Mucosa of rectum (tissue), 2 donors: Measurements from ENCODE around the gene DNAH17.

Source experiments
- H3K27ac ChIP-seq, 2 donors: one replicate each; pipeline ENCODE4 v1.7.0; 2013; ENCODE audit warnings: inconsistent platforms in 2 of 2, low read depth in 2 of 2, low read length in 2 of 2
- H3K27me3 ChIP-seq, 2 donors: one replicate each; pipeline ENCODE4 v1.7.0; 2013; ENCODE audit warnings: low read length in 2 of 2; ENCODE audit not compliant: control insufficient read depth in 2 of 2, insufficient read depth in 2 of 2
- H3K36me3 ChIP-seq, 2 donors: one replicate each; pipeline ENCODE4 v1.7.0; 2013; ENCODE audit warnings: low read length in 2 of 2; ENCODE audit not compliant: control insufficient read depth in 2 of 2, insufficient read depth in 2 of 2
- H3K4me1 ChIP-seq, 2 donors: one replicate each; pipeline ENCODE4 v1.7.0; 2013; ENCODE audit warnings: low read length in 2 of 2, mild to moderate bottlenecking in 1 of 2; ENCODE audit not compliant: control insufficient read depth in 2 of 2, insufficient read depth in 2 of 2
- H3K4me3 ChIP-seq, 2 donors: one replicate each; pipeline ENCODE4 v1.7.0; 2013; ENCODE audit warnings: low read length in 2 of 2
- H3K9ac ChIP-seq, 2 donors: one replicate each; pipeline ENCODE4 v1.7.0; 2013; ENCODE audit warnings: low read length in 2 of 2, low read depth in 1 of 2, mild to moderate bottlenecking in 1 of 2
- H3K9me3 ChIP-seq, 2 donors: one replicate each; pipeline ENCODE4 v1.7.0; 2013; ENCODE audit warnings: low read length in 2 of 2; ENCODE audit not compliant: control insufficient read depth in 2 of 2
- donor health status: healthy.
- donor health status: Normal muscosa, but diverticular disease.

DNAH17 gene, protein sequence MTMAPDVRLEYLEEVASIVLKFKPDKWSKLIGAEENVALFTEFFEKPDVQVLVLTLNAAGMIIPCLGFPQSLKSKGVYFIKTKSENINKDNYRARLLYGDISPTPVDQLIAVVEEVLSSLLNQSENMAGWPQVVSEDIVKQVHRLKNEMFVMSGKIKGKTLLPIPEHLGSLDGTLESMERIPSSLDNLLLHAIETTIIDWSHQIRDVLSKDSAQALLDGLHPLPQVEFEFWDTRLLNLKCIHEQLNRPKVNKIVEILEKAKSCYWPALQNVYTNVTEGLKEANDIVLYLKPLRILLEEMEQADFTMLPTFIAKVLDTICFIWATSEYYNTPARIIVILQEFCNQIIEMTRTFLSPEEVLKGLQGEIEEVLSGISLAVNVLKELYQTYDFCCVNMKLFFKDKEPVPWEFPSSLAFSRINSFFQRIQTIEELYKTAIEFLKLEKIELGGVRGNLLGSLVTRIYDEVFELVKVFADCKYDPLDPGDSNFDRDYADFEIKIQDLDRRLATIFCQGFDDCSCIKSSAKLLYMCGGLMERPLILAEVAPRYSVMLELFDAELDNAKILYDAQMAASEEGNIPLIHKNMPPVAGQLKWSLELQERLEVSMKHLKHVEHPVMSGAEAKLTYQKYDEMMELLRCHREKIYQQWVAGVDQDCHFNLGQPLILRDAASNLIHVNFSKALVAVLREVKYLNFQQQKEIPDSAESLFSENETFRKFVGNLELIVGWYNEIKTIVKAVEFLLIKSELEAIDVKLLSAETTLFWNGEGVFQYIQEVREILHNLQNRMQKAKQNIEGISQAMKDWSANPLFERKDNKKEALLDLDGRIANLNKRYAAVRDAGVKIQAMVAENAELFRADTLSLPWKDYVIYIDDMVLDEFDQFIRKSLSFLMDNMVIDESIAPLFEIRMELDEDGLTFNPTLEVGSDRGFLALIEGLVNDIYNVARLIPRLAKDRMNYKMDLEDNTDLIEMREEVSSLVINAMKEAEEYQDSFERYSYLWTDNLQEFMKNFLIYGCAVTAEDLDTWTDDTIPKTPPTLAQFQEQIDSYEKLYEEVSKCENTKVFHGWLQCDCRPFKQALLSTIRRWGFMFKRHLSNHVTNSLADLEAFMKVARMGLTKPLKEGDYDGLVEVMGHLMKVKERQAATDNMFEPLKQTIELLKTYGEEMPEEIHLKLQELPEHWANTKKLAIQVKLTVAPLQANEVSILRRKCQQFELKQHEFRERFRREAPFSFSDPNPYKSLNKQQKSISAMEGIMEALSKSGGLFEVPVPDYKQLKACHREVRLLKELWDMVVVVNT (N-terminal part only)

DNA sequence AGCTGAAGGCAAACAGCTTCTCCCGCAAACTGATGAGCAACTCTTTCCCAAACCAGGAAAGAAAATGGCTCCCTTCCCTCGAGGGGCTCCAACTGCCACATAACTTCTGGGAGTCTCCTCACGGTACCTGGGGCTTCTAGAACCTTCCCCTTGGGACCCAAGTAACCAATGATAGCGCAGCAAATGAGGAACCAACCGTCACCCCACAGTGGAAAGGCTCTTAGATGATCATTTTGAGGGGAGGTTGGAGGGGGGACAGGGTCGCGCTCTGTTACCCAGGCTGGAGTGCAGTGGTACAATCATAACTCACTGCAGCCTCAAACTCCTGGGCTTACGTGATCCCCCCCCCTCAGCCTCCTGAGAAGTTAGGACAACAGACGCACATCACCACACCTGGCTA is at the start of gene DNAH17:
DNAH17 (minus strand) TSS at position 101 of the 400 bp plus-strand sequence. CDS start 2,339 bp downstream, outside the sequence.
- Histone ChIP-seq H3K27me3 (no peaks in the 10 kb centered on the region), H3K27ac (no peak within 1 kb of the TSS), H3K9me3 (no peaks in the 10 kb centered on the region), H3K9ac (no peak within 1 kb of the TSS), H3K4me1 (no peaks in the 10 kb centered on the region), H3K4me3 (no peak within 1 kb of the TSS), H3K36me3 (no peaks in the 10 kb centered on the region)

- Histone ChIP-seq H3K9me3 (no peaks in the 10 kb centered on the region), H3K4me1 (no peaks in the 10 kb centered on the region)
Observed at GRCh38 chr17:78624324-78625151, 47.3 kb upstream of the DNAH17 start.

GRCh38 chr17:78623541-78623940 is 46.3 kb upstream of the DNAH17 start:
- H3K9ac ChIP-seq: no peak overlapping the region
- H3K27ac ChIP-seq: no peak overlapping the region
- H3K9me3 ChIP-seq: no peaks in the 10 kb centered on the region
- H3K4me1 ChIP-seq: no peaks in the 10 kb centered on the region
- H3K4me3 ChIP-seq: no peak overlapping the region
- H3K36me3 ChIP-seq: no peaks in the 10 kb centered on the region
- no peaks in the 10 kb centered on the region for H3K27me3 ChIP-seq

More at GRCh38 chr17:78624324-78625151, 47.3 kb upstream of the DNAH17 start:
- H3K27ac ChIP-seq: no peak overlapping the region
- no peaks in the 10 kb centered on the region for H3K36me3 ChIP-seq
- no peaks in the 10 kb centered on the region for H3K27me3 ChIP-seq
- H3K9ac ChIP-seq: no peak overlapping the region
- no peak overlapping the region for H3K4me3 ChIP-seq

- Histone ChIP-seq H3K27me3 (no peaks in the 10 kb centered on the region), H3K4me3 (no peak overlapping the region), H3K9me3 (no peaks in the 10 kb centered on the region), H3K9ac (no peak overlapping the region), H3K4me1 (no peaks in the 10 kb centered on the region), H3K36me3 (no peaks in the 10 kb centered on the region), H3K27ac (no peak overlapping the region)
Observed at GRCh38 chr17:78622491-78623265, 45.5 kb upstream of the DNAH17 start.

DNA sequence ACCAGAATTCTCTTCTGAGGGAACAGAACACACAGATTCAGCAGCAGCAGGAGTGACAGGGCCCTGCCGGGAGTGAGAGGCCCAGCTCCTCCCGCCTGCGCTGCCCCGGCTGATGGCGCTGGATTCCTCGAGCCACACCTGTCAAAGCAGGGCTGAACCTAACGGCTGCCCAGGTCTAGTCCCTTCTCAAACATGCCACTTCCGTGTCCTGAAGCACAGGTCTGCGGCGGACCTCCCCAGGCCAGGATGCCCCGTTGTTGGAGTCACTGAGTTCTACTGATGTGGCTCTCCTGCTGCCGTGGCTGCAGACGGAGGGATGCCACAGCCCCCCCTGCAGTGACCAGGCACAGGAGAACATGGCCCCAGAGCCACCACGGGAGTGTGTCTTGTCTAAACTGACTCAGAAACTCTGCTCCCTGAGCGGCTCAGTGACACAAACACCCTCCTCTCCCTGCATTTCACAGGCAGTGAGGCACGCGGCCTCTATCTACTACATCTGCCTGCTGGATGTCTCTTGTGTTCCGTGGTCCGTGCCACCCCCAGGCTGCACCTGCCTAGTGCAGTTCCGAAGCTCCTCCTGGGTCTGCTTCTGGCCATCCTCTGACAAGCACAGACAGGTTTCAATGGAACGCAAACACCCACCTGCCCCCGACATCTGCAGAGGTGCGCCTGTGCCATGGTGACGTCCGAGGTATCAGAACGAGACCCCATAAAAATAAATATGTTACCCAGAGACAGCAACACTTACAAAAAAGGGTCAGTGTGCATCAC is 44.7 kb upstream of the DNAH17 start:
- no peaks in the 10 kb centered on the region for H3K36me3 ChIP-seq
- H3K9ac ChIP-seq: no peak overlapping the region

DNA sequence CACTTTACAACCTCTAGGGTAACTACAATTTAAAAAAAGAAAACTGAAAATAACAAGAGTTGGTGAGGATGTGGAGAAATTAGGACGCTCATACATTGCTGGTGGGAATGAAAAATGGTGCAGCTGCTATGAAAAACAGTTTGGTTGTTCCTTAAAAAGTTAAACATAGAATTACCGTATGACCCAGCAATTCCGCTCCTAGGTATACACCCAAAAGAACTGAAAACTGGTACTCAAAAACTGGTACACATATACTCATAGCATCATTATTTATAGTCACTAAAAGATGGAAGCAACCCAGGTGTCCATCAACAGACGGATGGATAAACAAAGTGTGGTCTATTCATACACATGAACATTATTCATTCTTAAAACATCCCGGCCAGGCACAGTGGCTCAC is 42.9 kb upstream of the DNAH17 start:
- no peak overlapping the region for H3K9ac ChIP-seq

More for the DNA sequence above, 44.7 kb upstream of the DNAH17 start:
- Histone ChIP-seq H3K27ac (no peak overlapping the region), H3K27me3 (no peaks in the 10 kb centered on the region), H3K4me1 (no peaks in the 10 kb centered on the region), H3K9me3 (no peaks in the 10 kb centered on the region), H3K4me3 (no peak overlapping the region)

DNA sequence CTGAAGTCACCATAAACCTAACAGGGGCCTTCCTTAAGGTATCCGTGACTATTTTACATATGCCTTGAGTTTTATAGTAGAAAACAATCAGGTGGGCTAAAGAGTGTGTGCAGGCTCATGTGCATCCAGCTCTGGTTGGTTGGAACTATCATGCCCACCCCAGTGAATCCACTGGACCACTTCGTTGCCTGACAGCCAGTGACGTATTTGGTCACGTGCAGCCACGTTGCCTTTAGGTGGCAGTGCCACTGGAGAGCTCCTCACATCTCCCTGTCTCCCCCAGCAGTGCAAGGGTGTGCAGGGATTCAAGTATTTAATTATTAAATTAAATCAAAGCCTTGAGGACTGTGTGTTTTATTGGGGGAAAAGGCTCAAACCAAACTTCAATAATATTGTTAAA is 42.1 kb upstream of the DNAH17 start:
- no peaks in the 10 kb centered on the region for H3K36me3 ChIP-seq
- H3K27ac ChIP-seq: no peak overlapping the region
- no peak overlapping the region for H3K4me3 ChIP-seq
- no peaks in the 10 kb centered on the region for H3K27me3 ChIP-seq
- no peaks in the 10 kb centered on the region for H3K4me1 ChIP-seq
- no peak overlapping the region for H3K9ac ChIP-seq
- H3K9me3 ChIP-seq: no peaks in the 10 kb centered on the region

More for the DNA sequence above, 42.9 kb upstream of the DNAH17 start:
- Histone ChIP-seq H3K4me3 (no peak overlapping the region), H3K9me3 (no peaks in the 10 kb centered on the region), H3K27me3 (no peaks in the 10 kb centered on the region), H3K4me1 (no peaks in the 10 kb centered on the region), H3K27ac (no peak overlapping the region), H3K36me3 (no peaks in the 10 kb centered on the region)

GRCh38 chr17:78618264-78619066 is 41.3 kb upstream of the DNAH17 start:
- H3K4me3 ChIP-seq: no peak overlapping the region
- H3K27me3 ChIP-seq: no peaks in the 10 kb centered on the region
- H3K36me3 ChIP-seq: no peaks in the 10 kb centered on the region
- H3K9me3 ChIP-seq: no peaks in the 10 kb centered on the region
- H3K27ac ChIP-seq: no peak overlapping the region
- H3K4me1 ChIP-seq: no peaks in the 10 kb centered on the region
- no peak overlapping the region for H3K9ac ChIP-seq
